Measurements from ENCODE around the gene SPATS1. TPM values are rescaled to one million over a fixed set of nuclear protein-coding genes. Genes with fewer than 3 reads are reported as not detected.

Gene SPATS1
- total RNA-seq, 4 donors from 2014 or later, result not detected

GRCh38 chr6:44301782-44302564 lies 40.5 kb upstream of the SPATS1 start:
- H3K27me3 ChIP-seq, result peaks cover 2 to 10% of the 10 kb centered on the region in 2 donors
- no peak for TF ChIP-seq CTCF (IDR thresholded peaks at IDR 0.05)
- no peak for TF ChIP-seq EP300 (IDR thresholded peaks at IDR 0.05)
- TF ChIP-seq POLR2A (IDR thresholded peaks at IDR 0.05), result no peak
- no peaks in the 10 kb centered on the region for H3K9me3 ChIP-seq
- no peak overlapping the region for H3K27ac ChIP-seq
- peaks cover 0 to 75% (median 22%) of the 10 kb centered on the region in 3 donors for H3K36me3 ChIP-seq
- no peak for DNase-seq (ENCODE audit: low spot score in 2 of 2)
- WGBS, 2 donors, result 88 to 91% methylated on average over 9 to 14 of the region's 14 CpGs
- H3K4me3 ChIP-seq, result no peak overlapping the region
- peaks cover 0 to 13% (median 9%) of the 10 kb centered on the region in 4 donors for H3K4me1 ChIP-seq

- Histone ChIP-seq H3K4me1 (peaks cover 0 to 4% (median 2%) of the 10 kb centered on the region in 4 donors), H3K36me3 (peaks cover 0 to 84% (median 25%) of the 10 kb centered on the region in 3 donors), H3K4me3 (no peak overlapping the region), H3K27ac (no peak overlapping the region), H3K9me3 (no peaks in the 10 kb centered on the region), H3K27me3 (peaks cover 0 to 2% of the 10 kb centered on the region in 2 donors)
- TF ChIP-seq EP300 (IDR thresholded peaks at IDR 0.05) (no peak), CTCF (IDR thresholded peaks at IDR 0.05) (no peak), POLR2A (IDR thresholded peaks at IDR 0.05) (no peak)
- 91 to 94% methylated on average over 11 to 12 of the region's 12 CpGs for WGBS, 2 donors
- no peak for DNase-seq (ENCODE audit: low spot score in 2 of 2)
These were observed 39.6 kb upstream of the SPATS1 start for GRCh38 chr6:44302856-44303255.

DNA sequence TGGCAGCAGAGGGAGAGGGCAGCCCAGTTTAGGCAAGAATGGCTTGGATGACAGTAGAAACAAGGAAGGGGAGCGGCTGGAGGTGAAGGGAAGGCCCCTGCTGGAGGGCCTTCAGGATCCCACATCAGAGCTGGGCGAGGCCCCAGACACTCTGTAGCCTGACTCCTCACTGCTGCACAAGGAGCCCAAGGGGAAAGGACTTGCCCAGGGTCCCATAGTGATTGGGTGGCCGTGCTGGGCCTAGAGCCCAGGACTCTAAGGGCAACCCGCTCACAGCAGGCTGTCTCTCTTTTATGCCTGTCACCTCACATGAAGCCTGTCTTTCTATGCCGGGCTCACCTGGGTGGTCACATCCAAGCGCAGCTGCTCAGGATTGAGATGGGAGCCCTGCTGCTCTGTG lies 38.6 kb upstream of the SPATS1 start:
- 89 to 94% methylated on average over 5 to 6 of the region's 6 CpGs for WGBS, 2 donors
- Histone ChIP-seq H3K36me3 (peaks cover 0 to 94% (median 25%) of the 10 kb centered on the region in 3 donors), H3K4me1 (no peaks in the 10 kb centered on the region), H3K4me3 (no peak overlapping the region), H3K9me3 (no peaks in the 10 kb centered on the region), H3K27me3 (no peaks in the 10 kb centered on the region), H3K27ac (no peak overlapping the region)
- DNase-seq (ENCODE audit: low spot score in 2 of 2), result no peak
- TF ChIP-seq POLR2A (IDR thresholded peaks at IDR 0.05) (no peak), CTCF (IDR thresholded peaks at IDR 0.05) (no peak), EP300 (IDR thresholded peaks at IDR 0.05) (no peak)

- 82 to 84% methylated on average over 22 to 25 of the region's 25 CpGs for WGBS, 2 donors
- Histone ChIP-seq H3K4me3 (no peak overlapping the region), H3K27ac (no peak overlapping the region), H3K27me3 (no peaks in the 10 kb centered on the region), H3K36me3 (peaks cover 0 to 100% (median 25%) of the 10 kb centered on the region in 3 donors), H3K9me3 (no peaks in the 10 kb centered on the region), H3K4me1 (no peaks in the 10 kb centered on the region)
- DNase-seq (ENCODE audit: low spot score in 2 of 2), result no peak
- TF ChIP-seq CTCF (IDR thresholded peaks at IDR 0.05) (peak; percentile 58 to 75 (median 68)), POLR2A (IDR thresholded peaks at IDR 0.05) (no peak)
These were observed 37.9 kb upstream of the SPATS1 start for GRCh38 chr6:44304282-44305199.

All from tibial nerve (tissue), 4 donors.